ENCODE results near the gene TTC39A.

DNA sequence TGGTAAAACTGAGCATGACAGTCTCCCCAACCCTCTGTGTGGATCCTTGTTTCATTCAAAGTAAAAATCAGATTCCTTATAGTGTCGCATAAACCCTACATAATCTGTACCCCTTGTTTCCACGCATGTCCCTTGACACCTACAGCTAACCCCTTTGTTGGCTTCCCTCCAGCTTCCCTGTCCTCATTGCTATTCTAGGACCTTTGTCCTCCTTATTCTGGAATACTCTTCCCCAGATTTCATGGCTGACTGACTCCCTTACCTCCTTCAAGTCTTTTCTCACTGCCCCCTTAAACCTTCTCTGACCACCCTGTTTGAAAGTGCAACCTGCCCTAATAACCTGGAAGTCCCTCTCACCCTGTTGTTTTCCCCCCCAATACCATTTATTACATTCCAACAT, 90.3 kb downstream of the TTC39A start:
- TF ChIP-seq, protein P1, sequence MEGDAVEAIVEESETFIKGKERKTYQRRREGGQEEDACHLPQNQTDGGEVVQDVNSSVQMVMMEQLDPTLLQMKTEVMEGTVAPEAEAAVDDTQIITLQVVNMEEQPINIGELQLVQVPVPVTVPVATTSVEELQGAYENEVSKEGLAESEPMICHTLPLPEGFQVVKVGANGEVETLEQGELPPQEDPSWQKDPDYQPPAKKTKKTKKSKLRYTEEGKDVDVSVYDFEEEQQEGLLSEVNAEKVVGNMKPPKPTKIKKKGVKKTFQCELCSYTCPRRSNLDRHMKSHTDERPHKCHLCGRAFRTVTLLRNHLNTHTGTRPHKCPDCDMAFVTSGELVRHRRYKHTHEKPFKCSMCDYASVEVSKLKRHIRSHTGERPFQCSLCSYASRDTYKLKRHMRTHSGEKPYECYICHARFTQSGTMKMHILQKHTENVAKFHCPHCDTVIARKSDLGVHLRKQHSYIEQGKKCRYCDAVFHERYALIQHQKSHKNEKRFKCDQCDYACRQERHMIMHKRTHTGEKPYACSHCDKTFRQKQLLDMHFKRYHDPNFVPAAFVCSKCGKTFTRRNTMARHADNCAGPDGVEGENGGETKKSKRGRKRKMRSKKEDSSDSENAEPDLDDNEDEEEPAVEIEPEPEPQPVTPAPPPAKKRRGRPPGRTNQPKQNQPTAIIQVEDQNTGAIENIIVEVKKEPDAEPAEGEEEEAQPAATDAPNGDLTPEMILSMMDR (IDR thresholded peaks at IDR 0.05) = no peak
- TF ChIP-seq POLR2AphosphoS5 (IDR thresholded peaks at IDR 0.05; ENCODE audit: low read depth, low read length) = no peak
- TF ChIP-seq REST (IDR thresholded peaks at IDR 0.05; ENCODE audit: insufficient read depth in 1 of 2, low read depth in 2 of 2, low read length in 1 of 2) = no peak

Data from Panc1 (cell line).